ENCODE results near the gene FAM200B. TPM values are rescaled to one million over a fixed set of nuclear protein-coding genes. Genes with fewer than 3 reads are reported as not detected.

Gene FAM200B
- total RNA-seq, 4 donors from 2014 or later = 54.1 to 97.4 (median 72.7) TPM

- no peak overlapping the region for H3K27ac ChIP-seq
- no peaks in the 10 kb centered on the region for H3K9me3 ChIP-seq
- H3K4me1 ChIP-seq = no peaks in the 10 kb centered on the region
- no peak overlapping the region for H3K4me3 ChIP-seq
- no peaks in the 10 kb centered on the region for H3K36me3 ChIP-seq
- no peak for TF ChIP-seq CTCF (IDR thresholded peaks at IDR 0.05)
- TF ChIP-seq POLR2AphosphoS5 (IDR thresholded peaks at IDR 0.05) = no peak
- TF ChIP-seq EP300 (IDR thresholded peaks at IDR 0.05) = no peak
- no peak for TF ChIP-seq POLR2A (IDR thresholded peaks at IDR 0.05)
- no peak for ATAC-seq
- no peaks in the 10 kb centered on the region for H3K27me3 ChIP-seq
- WGBS, 2 donors (ENCODE audit: low coverage in 1 of 2) = 83 to 96% methylated on average over 2 of the region's 2 CpGs
Observed at GRCh38 chr4:15674046-15674445, 7.6 kb upstream of the FAM200B start.

GRCh38 chr4:15674926-15675325 is 6.7 kb upstream of the FAM200B start:
- 91 to 95% methylated on average over 4 of the region's 4 CpGs for WGBS, 2 donors (ENCODE audit: low coverage in 1 of 2)
- Histone ChIP-seq H3K27ac (no peak overlapping the region), H3K36me3 (no peaks in the 10 kb centered on the region), H3K4me3 (no peak overlapping the region), H3K27me3 (no peaks in the 10 kb centered on the region), H3K9me3 (no peaks in the 10 kb centered on the region), H3K4me1 (no peaks in the 10 kb centered on the region)
- no peak for TF ChIP-seq POLR2A (IDR thresholded peaks at IDR 0.05)
- TF ChIP-seq CTCF (IDR thresholded peaks at IDR 0.05) = no peak
- TF ChIP-seq EP300 (IDR thresholded peaks at IDR 0.05) = no peak
- TF ChIP-seq POLR2AphosphoS5 (IDR thresholded peaks at IDR 0.05) = no peak
- ATAC-seq = no peak

- Histone ChIP-seq H3K9me3 (no peaks in the 10 kb centered on the region), H3K27me3 (no peaks in the 10 kb centered on the region), H3K4me1 (no peaks in the 10 kb centered on the region), H3K27ac (no peak overlapping the region), H3K4me3 (no peak overlapping the region), H3K36me3 (no peaks in the 10 kb centered on the region)
- no peak for TF ChIP-seq CTCF (IDR thresholded peaks at IDR 0.05)
- TF ChIP-seq EP300 (IDR thresholded peaks at IDR 0.05) = no peak
- TF ChIP-seq POLR2A (IDR thresholded peaks at IDR 0.05) = no peak
- no peak for TF ChIP-seq POLR2AphosphoS5 (IDR thresholded peaks at IDR 0.05)
- ATAC-seq = no peak
- WGBS, 2 donors (ENCODE audit: low coverage in 1 of 2) = 78 to 90% methylated on average over 3 of the region's 3 CpGs
Observed at GRCh38 chr4:15675356-15675755, 6.3 kb upstream of the FAM200B start.

GRCh38 chr4:15676039-15676438 is 5.6 kb upstream of the FAM200B start:
- Histone ChIP-seq H3K27ac (no peak overlapping the region), H3K4me3 (no peak overlapping the region), H3K36me3 (no peaks in the 10 kb centered on the region), H3K27me3 (no peaks in the 10 kb centered on the region), H3K9me3 (no peaks in the 10 kb centered on the region), H3K4me1 (peaks cover 0 to 2% (median under 1%) of the 10 kb centered on the region in 3 donors)
- no peak for TF ChIP-seq EP300 (IDR thresholded peaks at IDR 0.05)
- no peak for TF ChIP-seq POLR2AphosphoS5 (IDR thresholded peaks at IDR 0.05)
- TF ChIP-seq POLR2A (IDR thresholded peaks at IDR 0.05) = no peak
- TF ChIP-seq CTCF (IDR thresholded peaks at IDR 0.05) = no peak
- WGBS, 2 donors (ENCODE audit: low coverage in 1 of 2) = 83 to 90% methylated on average over 1 of the region's 1 CpG
- no peak for ATAC-seq

- H3K4me3 ChIP-seq = no peak overlapping the region
- no peak for TF ChIP-seq CTCF (IDR thresholded peaks at IDR 0.05)
- TF ChIP-seq EP300 (IDR thresholded peaks at IDR 0.05) = no peak
- no peak for TF ChIP-seq POLR2AphosphoS5 (IDR thresholded peaks at IDR 0.05)
- TF ChIP-seq POLR2A (IDR thresholded peaks at IDR 0.05) = no peak
- H3K9me3 ChIP-seq = no peaks in the 10 kb centered on the region
- no peaks in the 10 kb centered on the region for H3K36me3 ChIP-seq
- H3K27ac ChIP-seq = no peak overlapping the region
- WGBS, 2 donors (ENCODE audit: low coverage in 1 of 2) = 86 to 96% methylated on average over 6 of the region's 6 CpGs
- ATAC-seq = no peak
- H3K27me3 ChIP-seq = no peaks in the 10 kb centered on the region
- peaks cover 0 to 6% (median 4%) of the 10 kb centered on the region in 3 donors for H3K4me1 ChIP-seq
Observed at GRCh38 chr4:15676899-15677298, 4.7 kb upstream of the FAM200B start.
